GM12878 (cell line): ENCODE data around the gene TACC3. TPM values are rescaled to one million over a fixed set of nuclear protein-coding genes. Genes with fewer than 3 reads are reported as not detected.

Experiments used
- ATAC-seq: fragments of 200-7000 bp; cut with Tn5 transposase; 3 replicates; pipeline ENCODE4 v1.9.1; 2020; ENCODE audit warnings: mild to moderate bottlenecking, moderate library complexity
- BruUV-seq: library from RNA; stranded (reverse); fragments of 400-500 nt; replicated peaks from 2 replicates; lab custom pipeline; 2021; lab: Mats Ljungman, UMichigan
- CTCF ChIA-PET: fragments of 300-600 bp; sonication (Branson Sonifier 250); formaldehyde crosslinking; extraction: SDS; loops from one replicate; lab custom pipeline; 2021; ENCODE audit warnings: inconsistent platforms; lab: Yijun Ruan, JAX
- POLR2A ChIA-PET: fragments of 350-600 bp; formaldehyde crosslinking; extraction: SDS; loops from one replicate; lab custom pipeline; 2021; ENCODE audit warnings: inconsistent platforms; lab: Charles Lee
- RAD21 ChIA-PET: fragments of 300-600 bp; sonication (Branson Sonifier 250); formaldehyde crosslinking; loops from one replicate; lab custom pipeline; 2023; ENCODE audit warnings: antibody characterized with exemption; ENCODE audit not compliant: unreplicated experiment; lab: Charles Lee
- SMC1A ChIA-PET: fragments of 300-600 bp; sonication (Branson Sonifier 250); formaldehyde crosslinking; loops from one replicate; lab custom pipeline; 2023; ENCODE audit not compliant: unreplicated experiment, uncharacterized antibody; lab: Charles Lee
- DNase-seq: peaks from one replicate; pipeline ENCODE4 v3.0.0-alpha.2; 2011; ENCODE audit warnings: low read depth, low spot score
- FAIRE-seq: peaks from 3 replicates; lab custom pipeline; 2011; peaks lifted over from hg19 to GRCh38; lab: Jason Lieb, UNC
- H2AFZ ChIP-seq: 2 replicates; pipeline ENCODE4 v1.6.0; 2011; ENCODE audit warnings: low read depth, low read length, control low read depth; ENCODE audit not compliant: control insufficient read depth
- H3K27ac ChIP-seq: 2 replicates; pipeline ENCODE4 v1.5.1; 2011; ENCODE audit warnings: control low read depth; ENCODE audit not compliant: control insufficient read depth, insufficient read depth
- H3K27me3 ChIP-seq, 2 experiments: replicated peaks in 1 of 2; 2 replicates each; pipeline versions ENCODE4 v1.6.0 to v1.6.1; 2011; ENCODE audit warnings: low read length in 1 of 2; ENCODE audit not compliant: control insufficient read depth in 2 of 2, insufficient read depth in 2 of 2
- H3K36me3 ChIP-seq, 2 experiments: 2 replicates each; pipeline ENCODE4 v1.5.1; 2011; ENCODE audit warnings: low read length in 1 of 2; ENCODE audit not compliant: control insufficient read depth in 2 of 2, insufficient read depth in 2 of 2
- H3K4me1 ChIP-seq: 2 replicates; pipeline ENCODE4 v1.6.1; 2011; ENCODE audit warnings: mild to moderate bottlenecking, low read length, moderate library complexity, mixed read lengths; ENCODE audit not compliant: control insufficient read depth, insufficient read depth
- H3K4me2 ChIP-seq: 2 replicates; pipeline ENCODE4 v1.6.0; 2011; ENCODE audit warnings: control low read depth; ENCODE audit not compliant: control insufficient read depth, insufficient read depth
- H3K4me3 ChIP-seq: fragments of 200-600 bp; sonication (generic); 2 replicates; pipeline ENCODE4 v1.5.1; 2016
- H3K79me2 ChIP-seq: 2 replicates; pipeline ENCODE4 v1.6.0; 2011; ENCODE audit warnings: low read length; ENCODE audit not compliant: control insufficient read depth, insufficient read depth
- H3K9ac ChIP-seq: 2 replicates; pipeline ENCODE4 v1.8.0; 2011; ENCODE audit warnings: low read length, control low read depth, mixed read lengths; ENCODE audit not compliant: control insufficient read depth, insufficient read depth
- H3K9me3 ChIP-seq: replicated peaks from 3 replicates; pipeline ENCODE4 v1.5.1; 2011; ENCODE audit warnings: mild to moderate bottlenecking, low read length; ENCODE audit not compliant: control insufficient read depth, insufficient read depth
- H4K20me1 ChIP-seq: 2 replicates; pipeline ENCODE4 v1.6.0; 2011; ENCODE audit not compliant: control insufficient read depth, insufficient read depth
- CEBPZ ChIP-seq: fragments of 150-350 bp; IDR thresholded peaks from 2 replicates; pipeline ENCODE4 v1.6.1; 2016; ENCODE audit warnings: low read depth, low read length
- E4F1 ChIP-seq: fragments of 450-650 bp; IDR thresholded peaks from 2 replicates; pipeline ENCODE4 v1.6.1; 2018; ENCODE audit warnings: borderline replicate concordance, mild to moderate bottlenecking; ENCODE audit not compliant: partially characterized antibody
- EED ChIP-seq: sonication (generic); IDR thresholded peaks from 2 replicates; pipeline ENCODE4 v1.6.1; 2016; ENCODE audit warnings: antibody characterized with exemption, low read depth
- FOS ChIP-seq: IDR thresholded peaks from 3 replicates; pipeline ENCODE4 v1.6.1; 2011; ENCODE audit warnings: borderline replicate concordance; ENCODE audit not compliant: insufficient read length; ENCODE audit errors: extremely low read depth
- HDAC6 ChIP-seq: fragments of 200-600 bp; sonication (generic); IDR thresholded peaks from one replicate; pipeline ENCODE4 v1.8.0; 2017; ENCODE audit warnings: antibody characterized with exemption; ENCODE audit not compliant: unreplicated experiment
- LARP7 ChIP-seq: fragments of 450-650 bp; IDR thresholded peaks from 2 replicates; pipeline ENCODE4 v1.6.1; 2017; ENCODE audit warnings: mild to moderate bottlenecking
- NR2F1 ChIP-seq: fragments of 450-650 bp; conservative IDR thresholded peaks from 2 replicates; pipeline ENCODE4 v1.6.1; 2017; ENCODE audit warnings: mild to moderate bottlenecking
- NRF1 ChIP-seq: conservative IDR thresholded peaks from 2 replicates; pipeline ENCODE4 v1.6.1; 2011; ENCODE audit warnings: mild to moderate bottlenecking, low read depth, low read length, improper control_type of control experiment
- POU2F2 ChIP-seq: IDR thresholded peaks from 3 replicates; pipeline ENCODE4 v1.6.1; 2011; ENCODE audit warnings: low read depth, mild to moderate bottlenecking, low read length, borderline replicate concordance
- RCOR1 ChIP-seq: conservative IDR thresholded peaks from 2 replicates; pipeline ENCODE4 v1.6.1; 2012; ENCODE audit warnings: low read depth, low read length, improper control_type of control experiment
- WRNIP1 ChIP-seq: IDR thresholded peaks from 2 replicates; pipeline ENCODE4 v1.6.1; 2011; ENCODE audit warnings: low read depth, low read length, improper control_type of control experiment, borderline replicate concordance
- ZNF274 ChIP-seq: IDR thresholded peaks from one replicate; pipeline ENCODE4 v1.8.0; 2011; ENCODE audit not compliant: insufficient read length, insufficient read depth
- WGBS: methylation state at CpG from one replicate; pipeline ENCODE4 v1.1.6; 2016; ENCODE audit warnings: low lambda C conversion rate; ENCODE audit not compliant: insufficient replicate concordance, insufficient coverage; ENCODE audit errors: missing lambda C conversion rate; 5-methylcytosine and 5-hydroxymethylcytosine counted together
- in situ Hi-C: fragments of 300-500 bp; cut with MboI; formaldehyde crosslinking; loops from 9 replicates; pipeline ENCODE4 v1.14.3; 2018; ENCODE audit warnings: mixed read lengths
- intact Hi-C: fragments of 100-400 bp; cut with micrococcal nuclease; formaldehyde crosslinking; loops from one replicate; pipeline ENCODE4 v1.14.2; 2022; ENCODE audit not compliant: unreplicated experiment
- polyA plus RNA-seq, 11 experiments: library from polyadenylated mRNA; depleted of rRNA in 4 of 11; unstranded in 6 of 11; stranded (reverse) in 5 of 11; fragments of >200 nt; fragmentation: Nextera tagmentation in 4 of 11; fragmentation: Illumina TruSeq in 1 of 11; extraction: Ambion mirVana in 4 of 11; extraction: Trizol in 1 of 11; gene quantifications; 1 replicate in 1 of 11; 2 replicates in 10 of 11; pipeline versions ENCODE4 v1.2.1 to v1.2.3, GENCODE V29; 2011 to 2016; ENCODE audit warnings: inconsistent platforms in 2 of 11, missing spikeins in 2 of 11, low read depth in 1 of 11
- total RNA-seq, 4 experiments: library from RNA; depleted of rRNA in 3 of 4; stranded (reverse); fragments of >200 nt in 3 of 4; fragmentation: Illumina TruSeq in 1 of 4; extraction: Trizol in 1 of 4; gene quantifications; 2 replicates each; pipeline versions ENCODE4 v1.2.1 to v1.2.3, GENCODE V29; 2013 to 2021

The TACC3 gene
- total and polyA plus RNA-seq, 10 of the 15 experiments (the other 5 are each of a cell fraction or from before 2014, with no cell fraction given), result 2.8 to 121 (median 73.3) TPM

GRCh38 chr4:1761130-1761689 is 39.9 kb downstream of the TACC3 start:
- 58% methylated on average over 14 of the region's 32 CpGs for WGBS
- H3K9me3 ChIP-seq, result no peaks in the 10 kb centered on the region
- no peaks in the 10 kb centered on the region for H3K4me1 ChIP-seq
- H3K27ac ChIP-seq, result no peak overlapping the region
- ChIA-PET SMC1A (no interaction called here), POLR2A (no interaction called here), CTCF (interaction anchor here (1.3 kb wide), 1 partner anchor 68 kb away, joined by 3 read pairs; no protein-coding TSS in a partner anchor), RAD21 (no interaction called here)
- intact Hi-C loops, result no loop called here
- H4K20me1 ChIP-seq, result no peaks in the 10 kb centered on the region
- TF ChIP-seq CEBPZ (no peak), NRF1 (no peak), NR2F1 (no peak), HDAC6 (no peak), WRNIP1 (no peak), POU2F2 (no peak), FOS (no peak), EED (no peak), RCOR1 (no peak), LARP7 (no peak), ZNF274 (no peak), E4F1 (no peak)
- H3K9ac ChIP-seq, result no peak overlapping the region
- no peak overlapping the region for H2AFZ ChIP-seq
- no peak overlapping the region for H3K4me2 ChIP-seq
- in situ Hi-C loops, result no loop called here
- no peaks in the 10 kb centered on the region for H3K36me3 ChIP-seq
- FAIRE-seq, result no peak
- no peaks in the 10 kb centered on the region; a peak in 1 of 4 replicates for H3K27me3 ChIP-seq
- no peak for DNase-seq
- no TSS peak for BruUV-seq
- no peak for ATAC-seq
- H3K4me3 ChIP-seq, result no peak overlapping the region
- H3K79me2 ChIP-seq, result no peaks in the 10 kb centered on the region
